ENCODE results near the gene AKAP13. TPM values are rescaled to one million over a fixed set of nuclear protein-coding genes. Genes with fewer than 3 reads are reported as not detected.

AKAP13 gene
- total RNA-seq, 1 donor from 2014 or later: 443 TPM

- intact Hi-C loops (cut with DNase I): no loop called here
- Histone ChIP-seq H3K27ac (no peak overlapping the region), H3K27me3 (ENCODE audit: low read depth) (no peaks in the 10 kb centered on the region), H3K36me3 (no peaks in the 10 kb centered on the region), H3K4me1 (peaks cover 42% of the 10 kb centered on the region), H3K4me3 (no peak overlapping the region), H3K9me3 (no peaks in the 10 kb centered on the region)
- ATAC-seq (no peak), DNase-seq (no peak)
- TF ChIP-seq, protein P1, sequence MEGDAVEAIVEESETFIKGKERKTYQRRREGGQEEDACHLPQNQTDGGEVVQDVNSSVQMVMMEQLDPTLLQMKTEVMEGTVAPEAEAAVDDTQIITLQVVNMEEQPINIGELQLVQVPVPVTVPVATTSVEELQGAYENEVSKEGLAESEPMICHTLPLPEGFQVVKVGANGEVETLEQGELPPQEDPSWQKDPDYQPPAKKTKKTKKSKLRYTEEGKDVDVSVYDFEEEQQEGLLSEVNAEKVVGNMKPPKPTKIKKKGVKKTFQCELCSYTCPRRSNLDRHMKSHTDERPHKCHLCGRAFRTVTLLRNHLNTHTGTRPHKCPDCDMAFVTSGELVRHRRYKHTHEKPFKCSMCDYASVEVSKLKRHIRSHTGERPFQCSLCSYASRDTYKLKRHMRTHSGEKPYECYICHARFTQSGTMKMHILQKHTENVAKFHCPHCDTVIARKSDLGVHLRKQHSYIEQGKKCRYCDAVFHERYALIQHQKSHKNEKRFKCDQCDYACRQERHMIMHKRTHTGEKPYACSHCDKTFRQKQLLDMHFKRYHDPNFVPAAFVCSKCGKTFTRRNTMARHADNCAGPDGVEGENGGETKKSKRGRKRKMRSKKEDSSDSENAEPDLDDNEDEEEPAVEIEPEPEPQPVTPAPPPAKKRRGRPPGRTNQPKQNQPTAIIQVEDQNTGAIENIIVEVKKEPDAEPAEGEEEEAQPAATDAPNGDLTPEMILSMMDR (IDR thresholded peaks at IDR 0.05): no peak
These were observed 3.2 kb downstream of the AKAP13 start for GRCh38 chr15:85383470-85384148.

- intact Hi-C loops (cut with DNase I): no loop called here
- Histone ChIP-seq H3K4me3 (no peak overlapping the region), H3K9me3 (no peaks in the 10 kb centered on the region), H3K27ac (no peak overlapping the region), H3K27me3 (ENCODE audit: low read depth) (no peaks in the 10 kb centered on the region), H3K36me3 (no peaks in the 10 kb centered on the region), H3K4me1 (peaks cover 59% of the 10 kb centered on the region)
- ATAC-seq (no peak), DNase-seq (no peak)
- TF ChIP-seq, protein P1 (IDR thresholded peaks at IDR 0.05): no peak
These were observed 5.9 kb downstream of the AKAP13 start for GRCh38 chr15:85386261-85386660.

DNA sequence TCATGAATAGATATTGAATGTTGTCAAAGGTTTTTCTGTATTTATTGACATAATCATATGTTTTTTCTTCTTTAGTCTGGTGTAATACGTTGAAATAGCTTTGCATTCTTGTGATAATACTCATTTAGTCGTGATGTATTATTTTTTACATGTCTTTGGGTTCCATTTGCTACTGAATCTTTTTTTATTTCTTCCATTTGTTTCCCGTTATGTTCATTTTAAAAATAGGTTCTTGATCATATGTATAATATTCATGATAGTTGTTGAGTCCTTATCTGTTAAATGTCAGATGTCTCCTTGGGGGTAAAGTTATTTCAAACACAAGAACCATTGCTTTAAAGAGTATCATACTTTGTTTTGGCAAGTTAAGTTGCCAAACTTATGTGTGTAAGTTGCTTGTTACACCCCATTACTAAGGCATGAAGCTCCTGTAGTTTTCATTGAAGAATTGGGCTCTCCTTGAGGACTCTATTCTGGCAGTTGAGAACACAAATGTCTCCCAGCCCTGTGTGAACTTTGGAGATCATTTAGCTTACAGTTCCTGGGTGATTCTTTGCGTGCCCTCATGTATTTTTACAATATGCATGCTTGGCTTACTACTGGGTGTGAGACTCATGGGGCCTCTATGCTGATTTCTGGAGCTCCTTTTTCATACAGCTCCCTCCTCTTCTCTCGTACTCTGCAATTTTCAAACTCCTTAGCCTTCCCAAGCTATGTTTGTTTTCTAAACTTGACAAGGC, 8.3 kb downstream of the AKAP13 start:
- no peak overlapping the region for H3K27ac ChIP-seq
- DNase-seq (no peak), ATAC-seq (no peak)
- H3K4me1 ChIP-seq: peaks cover 49% of the 10 kb centered on the region
- H3K4me3 ChIP-seq: no peak overlapping the region
- TF ChIP-seq, protein P1 (IDR thresholded peaks at IDR 0.05): no peak
- no peaks in the 10 kb centered on the region for H3K9me3 ChIP-seq
- H3K27me3 ChIP-seq (ENCODE audit: low read depth): no peaks in the 10 kb centered on the region
- no peaks in the 10 kb centered on the region for H3K36me3 ChIP-seq
- intact Hi-C loops (cut with DNase I): no loop called here

DNA sequence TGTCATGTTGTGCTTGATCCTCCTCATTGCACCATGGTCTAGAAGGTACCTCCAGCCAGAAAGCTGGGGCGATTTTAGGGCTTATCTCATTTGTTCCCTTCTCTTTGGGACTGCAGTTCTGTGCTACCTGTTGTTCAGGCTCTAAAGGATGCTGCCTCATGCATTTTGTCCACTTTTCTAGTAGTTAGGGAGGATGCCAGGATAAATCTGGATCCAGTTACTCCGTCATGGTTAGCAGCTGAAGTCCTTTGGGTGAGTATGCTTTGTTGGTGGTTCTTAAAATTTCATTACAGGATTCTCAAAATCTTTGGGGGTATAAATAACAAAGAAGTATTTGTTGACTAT, 8.9 kb downstream of the AKAP13 start:
- Histone ChIP-seq H3K27me3 (ENCODE audit: low read depth) (no peaks in the 10 kb centered on the region), H3K9me3 (no peaks in the 10 kb centered on the region), H3K27ac (no peak overlapping the region), H3K4me3 (no peak overlapping the region), H3K4me1 (peaks cover 47% of the 10 kb centered on the region), H3K36me3 (no peaks in the 10 kb centered on the region)
- DNase-seq: no peak
- intact Hi-C loops (cut with DNase I): no loop called here
- TF ChIP-seq, protein P1 (IDR thresholded peaks at IDR 0.05): no peak
- ATAC-seq: no peak

DNA sequence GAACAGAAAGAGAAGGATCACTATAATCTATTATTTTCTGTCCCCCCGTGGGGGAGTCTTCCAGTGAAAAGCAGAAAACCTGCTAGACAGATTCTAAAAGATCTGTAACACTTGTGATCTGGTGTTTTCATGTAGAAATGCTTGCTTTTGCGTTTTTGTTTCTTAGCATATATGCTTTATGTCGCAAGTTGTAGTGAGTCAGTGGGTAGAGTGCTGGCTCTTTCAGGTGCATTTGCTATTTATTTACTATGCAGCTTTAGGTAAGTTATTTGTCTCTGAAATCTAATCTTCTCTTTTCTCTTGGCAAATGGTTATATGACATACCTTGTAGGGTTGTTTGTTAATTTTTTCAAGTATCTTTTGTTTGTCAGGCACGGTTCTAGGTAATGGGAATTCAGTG, 9.4 kb downstream of the AKAP13 start:
- intact Hi-C loops (cut with DNase I): no loop called here
- ATAC-seq (no peak), DNase-seq (no peak)
- Histone ChIP-seq H3K4me3 (no peak overlapping the region), H3K4me1 (peaks cover 47% of the 10 kb centered on the region), H3K9me3 (no peaks in the 10 kb centered on the region), H3K27me3 (ENCODE audit: low read depth) (no peaks in the 10 kb centered on the region), H3K27ac (no peak overlapping the region), H3K36me3 (no peaks in the 10 kb centered on the region)
- TF ChIP-seq, protein P1 (IDR thresholded peaks at IDR 0.05): no peak
